Measurements from ENCODE around the gene BLM.

DNA sequence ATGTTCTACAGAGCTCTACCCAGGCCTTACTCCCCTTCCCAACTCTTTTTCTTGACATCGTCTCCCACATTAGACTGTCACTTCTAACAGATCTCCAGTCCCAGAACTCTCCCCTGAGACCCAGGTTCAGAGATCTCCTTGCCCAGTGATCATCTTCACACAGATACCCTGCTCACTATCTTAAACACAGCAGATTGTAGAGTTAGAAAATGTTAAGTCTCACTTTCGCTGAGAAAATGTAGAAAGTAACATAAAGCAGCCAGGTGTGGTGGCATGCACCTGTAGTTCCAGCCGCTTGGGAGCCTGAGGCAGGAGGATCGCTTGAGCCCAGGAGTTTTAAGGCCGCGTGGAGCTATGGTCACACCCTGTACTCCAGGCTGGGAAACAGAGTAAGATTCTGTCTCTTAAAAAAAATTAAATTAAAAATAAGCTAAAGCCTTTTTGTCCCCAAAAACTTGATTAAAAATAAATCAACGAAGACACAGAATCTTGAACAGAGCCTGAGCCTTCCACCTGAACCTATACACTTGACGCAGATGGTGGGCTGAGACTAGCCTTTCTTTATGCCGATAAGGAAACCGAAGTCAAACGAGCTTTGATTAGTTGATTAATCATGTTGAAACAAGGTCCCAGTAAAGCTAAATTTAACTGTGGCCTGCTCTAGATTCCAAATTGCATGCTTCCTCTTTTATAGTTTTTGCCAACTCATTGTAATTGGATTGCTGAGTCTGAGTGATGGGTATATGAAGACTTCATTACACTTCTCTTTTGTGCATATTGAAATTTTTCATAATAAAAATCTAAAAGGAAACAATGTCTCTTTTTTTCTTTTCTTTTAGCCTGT, 31.3 kb upstream of the BLM start:
- TF ChIP-seq CTCF (CRISPR knock-in tag; IDR thresholded peaks at IDR 0.05) (no peak), GFI1 (CRISPR knock-in tag; IDR thresholded peaks at IDR 0.05; ENCODE audit: borderline replicate concordance) (no peak), SAFB2 (CRISPR knock-in tag; IDR thresholded peaks at IDR 0.05; ENCODE audit: borderline replicate concordance, low read depth) (no peak), CBFB (CRISPR knock-in tag; IDR thresholded peaks at IDR 0.05) (no peak), ZFAT (CRISPR knock-in tag; conservative IDR thresholded peaks at IDR 0.05) (no peak), ZFP90 (CRISPR knock-in tag; IDR thresholded peaks at IDR 0.05; ENCODE audit: borderline replicate concordance) (no peak)
- TF ChIP-seq, protein P1, sequence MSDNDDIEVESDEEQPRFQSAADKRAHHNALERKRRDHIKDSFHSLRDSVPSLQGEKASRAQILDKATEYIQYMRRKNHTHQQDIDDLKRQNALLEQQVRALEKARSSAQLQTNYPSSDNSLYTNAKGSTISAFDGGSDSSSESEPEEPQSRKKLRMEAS (IDR thresholded peaks at IDR 0.05): no peak

Measured in HepG2 (cell line).